GM18867 (cell line): ENCODE results near the gene MROH2B.

Experiments used
- ATAC-seq: cut with Tn5 transposase; IDR thresholded peaks from one replicate; pipeline ENCODE4 v1.9.1; 2021; ENCODE audit warnings: mild to moderate bottlenecking, moderate library complexity; ENCODE audit not compliant: unreplicated experiment

Gene MROH2B

DNA sequence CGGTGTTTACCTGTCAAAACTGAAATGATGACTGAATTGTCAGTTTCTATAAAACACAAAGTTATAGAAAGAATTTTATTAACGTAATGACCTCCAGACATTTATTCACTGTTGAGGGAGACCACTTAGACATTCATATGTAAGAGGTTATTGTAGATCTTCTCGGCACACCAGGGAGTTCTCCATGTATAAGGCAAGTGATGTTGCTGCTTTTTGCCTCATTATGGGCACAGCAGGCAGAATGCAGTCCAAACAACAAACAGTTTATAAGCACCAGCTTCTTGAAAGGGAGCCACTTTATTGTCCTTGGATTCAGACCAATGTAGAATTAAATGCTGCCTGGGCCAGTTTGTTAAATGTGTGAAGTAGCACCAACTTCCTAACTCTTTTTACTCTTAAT is 95.1 kb downstream of the MROH2B start:
- no peak for ATAC-seq

DNA sequence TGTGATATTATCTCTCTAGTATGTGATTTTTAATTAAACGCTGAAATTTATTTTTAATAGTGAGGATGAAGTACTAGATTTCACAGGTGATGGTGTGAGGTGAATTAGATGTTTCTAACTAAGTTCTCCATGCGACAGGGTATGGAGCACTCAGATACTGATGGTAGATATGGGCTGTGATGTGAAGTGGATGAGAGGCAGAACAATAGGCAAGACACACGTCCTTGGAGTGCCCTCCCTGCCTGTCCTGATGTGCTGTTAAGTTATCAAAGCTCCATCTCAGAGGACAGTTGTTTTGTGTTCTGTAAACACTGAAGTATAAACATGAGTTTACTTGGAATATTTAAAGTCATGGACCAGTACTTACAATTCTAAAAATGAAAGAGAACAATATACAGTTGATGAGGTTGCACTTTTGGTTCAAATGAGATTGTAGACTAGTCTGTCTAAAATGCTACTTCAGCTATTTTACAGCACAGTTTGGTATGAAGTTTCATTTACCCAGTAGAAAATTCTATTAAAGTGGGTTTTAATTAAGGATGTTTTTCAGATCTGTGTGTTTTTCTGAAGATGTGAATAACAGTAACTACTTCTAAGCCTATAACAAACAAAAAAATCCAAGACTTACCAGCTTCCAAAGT is 97.7 kb downstream of the MROH2B start:
- no peak for ATAC-seq

DNA sequence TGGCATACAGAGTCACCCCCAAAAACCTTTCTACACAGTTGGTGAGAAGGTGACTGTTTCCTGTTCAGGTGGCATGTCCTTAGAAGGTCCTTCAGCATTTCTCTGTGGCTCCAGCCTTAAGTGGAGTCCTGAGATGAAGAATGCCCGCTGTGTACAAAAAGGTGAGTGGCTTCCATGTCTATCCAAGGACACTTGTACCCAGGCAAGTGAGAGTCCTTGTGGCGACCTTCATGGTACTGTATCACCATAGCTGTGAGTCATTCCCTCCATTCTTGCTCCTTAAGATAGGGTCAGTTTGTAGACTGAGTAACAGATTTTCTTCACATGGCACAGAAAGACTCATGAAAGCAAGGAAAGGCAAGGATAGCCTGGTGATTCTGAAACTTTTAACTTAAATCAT is 98.7 kb downstream of the MROH2B start:
- ATAC-seq = no peak

DNA sequence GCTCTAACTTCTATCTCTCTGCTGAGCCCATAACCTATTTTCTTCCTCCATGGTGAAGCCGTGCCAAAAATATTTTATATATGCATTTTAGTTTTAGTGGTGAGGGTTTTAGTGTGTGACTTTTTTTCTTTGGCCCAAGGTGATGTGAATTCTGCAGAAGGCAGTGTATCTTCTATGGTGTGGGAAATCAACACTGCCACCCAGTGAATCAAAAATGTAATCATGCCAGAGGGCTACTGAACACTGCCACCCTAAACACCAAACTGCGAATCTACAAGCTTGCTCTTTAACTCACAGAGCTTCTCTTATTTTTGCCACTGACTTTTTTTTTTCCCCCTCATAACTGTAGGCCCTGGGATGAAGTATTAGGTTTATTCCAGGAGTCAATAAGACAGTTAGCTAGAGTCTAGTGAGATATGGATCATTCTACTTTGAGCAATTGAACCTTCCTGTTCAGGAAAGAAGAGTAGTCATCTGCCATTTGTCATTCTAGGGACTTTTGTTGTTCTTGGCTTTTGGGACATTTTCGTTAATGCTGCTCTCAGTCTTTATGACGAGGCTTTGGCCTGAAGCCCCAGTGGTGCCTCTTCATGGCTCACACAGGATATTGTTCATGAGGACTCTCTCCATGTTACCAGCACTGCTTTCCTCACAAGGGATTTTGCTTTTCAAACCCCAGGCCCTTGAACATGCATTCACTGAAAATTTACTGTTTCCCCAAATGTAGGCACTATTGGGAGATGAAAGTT is 108.8 kb downstream of the MROH2B start:
- no peak for ATAC-seq

DNA sequence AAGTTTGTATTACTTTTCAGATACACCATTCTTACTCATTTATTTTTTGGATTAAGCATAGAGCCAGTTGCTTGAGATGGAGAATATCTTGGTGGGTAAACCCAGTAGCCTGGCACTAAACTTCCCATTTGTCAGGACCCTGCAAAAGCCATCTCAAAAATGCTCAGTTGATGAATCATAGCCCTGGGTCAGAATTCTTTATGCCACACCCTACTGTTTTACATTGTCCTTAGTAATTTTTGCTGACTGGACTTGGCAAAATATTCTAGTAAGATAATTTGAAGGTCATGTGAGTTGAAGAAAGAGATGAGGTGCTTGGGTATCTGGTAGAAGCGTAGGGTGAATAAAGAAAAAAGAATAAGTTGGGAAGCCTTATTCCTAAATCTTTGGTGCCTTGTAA is 111.1 kb downstream of the MROH2B start:
- ATAC-seq = no peak

DNA sequence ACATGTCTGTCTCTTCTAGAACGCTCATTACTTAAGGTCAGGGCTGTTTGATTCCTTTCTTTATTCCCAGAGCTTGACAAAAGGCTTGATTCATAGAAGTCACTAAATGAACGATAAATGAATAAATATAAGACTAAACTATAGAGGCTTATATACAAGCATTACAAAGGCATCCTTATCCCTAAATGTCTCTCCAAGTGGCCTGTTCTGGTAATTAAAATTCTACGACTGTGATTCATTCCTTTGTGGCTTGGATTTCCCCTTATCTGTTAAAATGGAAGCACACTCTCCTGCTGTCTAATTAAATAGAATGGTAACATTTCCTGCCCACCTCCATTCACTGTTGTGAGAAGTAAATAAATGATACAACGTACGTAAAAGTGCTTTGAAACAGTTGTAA is 112.3 kb downstream of the MROH2B start:
- no peak for ATAC-seq

DNA sequence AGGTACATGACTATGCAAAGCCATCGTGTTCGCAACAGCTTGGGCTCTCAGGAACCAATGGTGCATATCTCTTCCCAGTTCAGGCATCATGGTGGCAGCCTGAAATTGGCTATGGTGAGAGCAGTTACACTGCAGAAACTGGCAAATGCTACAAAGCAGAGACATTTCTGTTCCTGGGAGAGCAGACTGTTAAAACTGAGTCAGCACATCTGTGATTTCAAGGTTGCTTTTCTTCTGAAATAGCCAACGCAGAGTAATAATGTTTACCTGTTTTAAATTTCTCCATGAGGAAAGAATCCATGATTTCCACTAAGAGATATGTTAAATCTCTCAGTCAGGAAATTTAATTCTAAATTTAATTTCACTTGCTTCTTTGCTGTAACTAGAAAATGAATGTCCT is 114.1 kb downstream of the MROH2B start:
- no peak for ATAC-seq

DNA sequence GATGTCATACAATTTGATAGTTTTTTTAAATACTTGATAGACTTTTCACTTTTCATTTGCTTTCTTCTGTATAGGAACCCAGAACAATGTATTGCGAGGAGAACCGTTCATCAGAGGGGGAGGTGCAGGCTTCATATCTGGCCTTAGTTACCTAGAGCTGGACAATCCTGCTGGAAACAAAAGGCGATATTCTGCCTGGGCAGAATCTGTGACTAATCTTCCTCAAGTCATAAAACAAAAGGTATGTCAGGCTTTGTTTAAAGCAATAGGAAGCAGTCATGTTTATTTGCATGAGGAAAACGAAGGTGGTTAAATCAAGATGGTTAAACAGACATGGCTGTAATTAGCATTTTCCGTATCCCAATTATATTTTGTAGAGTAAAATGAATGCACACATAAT is 115.8 kb downstream of the MROH2B start:
- ATAC-seq = no peak
